Medulla oblongata (tissue), 1 donor: ENCODE results near the gene ZNF557.

Source experiments
- DNase-seq: peaks from one replicate; pipeline ENCODE4 v3.0.0-alpha.2; 2015; ENCODE audit errors: extremely low spot score

Gene ZNF557

DNA sequence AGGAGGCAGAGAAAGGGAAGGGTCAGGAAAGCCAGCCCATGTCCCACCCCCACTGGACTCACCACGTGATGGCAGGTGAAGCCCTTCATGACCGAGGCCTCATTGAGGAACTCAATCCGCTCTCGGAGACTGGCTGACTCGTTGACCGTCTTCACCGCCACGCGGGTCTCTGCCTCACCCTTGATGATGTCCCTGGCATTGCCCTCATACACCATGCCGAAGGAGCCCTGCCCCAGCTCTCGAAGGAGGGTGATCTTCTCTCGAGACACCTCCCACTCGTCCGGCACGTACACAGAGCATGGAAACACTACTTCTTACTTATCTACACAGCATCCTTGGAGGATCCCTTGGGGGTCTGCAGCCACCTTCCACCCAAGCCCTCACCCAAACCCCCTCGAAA, 55.7 kb downstream of the ZNF557 start:
- DNase-seq, result no peak

DNA sequence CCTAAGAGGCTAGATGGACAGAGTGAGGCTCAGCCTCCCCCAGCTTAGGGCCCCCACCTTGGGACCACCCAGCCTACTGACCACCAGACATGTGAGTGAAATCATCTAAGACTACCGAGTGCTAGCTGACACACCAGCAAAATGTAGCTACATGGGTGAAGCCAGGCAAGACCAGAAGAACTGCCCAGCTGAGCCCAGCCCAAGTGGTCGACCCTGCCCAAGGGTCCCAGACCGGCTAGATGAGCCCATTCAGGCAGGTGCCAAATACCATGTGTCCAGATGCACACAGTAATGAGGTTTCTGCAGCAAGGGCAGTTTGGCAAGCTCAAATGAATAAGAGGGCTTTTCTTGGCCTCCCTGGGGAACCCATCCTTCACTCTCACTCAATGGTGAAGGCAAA, 56.6 kb downstream of the ZNF557 start:
- no peak for DNase-seq

DNA sequence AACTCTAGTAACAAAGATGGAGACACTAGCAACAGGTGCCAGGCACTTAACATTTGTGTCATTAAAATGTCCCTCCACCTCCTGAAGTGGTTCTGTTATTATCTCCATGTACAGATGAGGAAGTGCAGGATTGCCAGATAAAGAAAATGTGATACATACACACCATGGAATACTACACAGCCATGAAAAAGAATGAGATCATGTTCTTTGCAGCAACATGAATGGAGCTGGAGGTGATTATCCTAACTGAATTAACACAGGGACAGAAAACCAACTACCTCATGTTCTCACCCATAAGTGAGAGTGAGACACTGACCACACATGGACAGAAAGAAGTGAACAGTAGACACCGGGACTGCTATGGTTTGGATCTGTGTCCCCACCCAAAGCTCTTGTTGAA, 60.5 kb downstream of the ZNF557 start:
- no peak for DNase-seq

DNA sequence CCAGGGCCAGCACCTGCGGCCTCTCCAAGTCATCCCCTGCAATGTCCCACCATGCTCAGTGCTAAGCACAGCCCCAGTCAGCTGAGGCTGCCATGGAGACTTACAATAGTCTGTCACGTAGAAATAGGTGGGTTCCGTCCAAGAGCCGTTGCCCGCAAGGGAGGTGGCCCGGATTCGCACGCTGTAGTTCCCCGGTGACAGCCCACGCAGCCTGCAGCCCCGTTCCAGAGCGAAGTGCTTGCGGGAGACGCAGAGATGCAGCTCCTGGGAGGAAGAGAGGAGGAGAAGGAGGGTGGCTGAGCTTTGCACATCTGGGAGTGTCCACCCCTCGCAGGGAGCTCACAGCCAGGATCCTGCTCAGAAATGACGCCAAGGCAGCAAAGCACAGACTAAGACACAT, 62.6 kb downstream of the ZNF557 start:
- DNase-seq, result no peak

DNA sequence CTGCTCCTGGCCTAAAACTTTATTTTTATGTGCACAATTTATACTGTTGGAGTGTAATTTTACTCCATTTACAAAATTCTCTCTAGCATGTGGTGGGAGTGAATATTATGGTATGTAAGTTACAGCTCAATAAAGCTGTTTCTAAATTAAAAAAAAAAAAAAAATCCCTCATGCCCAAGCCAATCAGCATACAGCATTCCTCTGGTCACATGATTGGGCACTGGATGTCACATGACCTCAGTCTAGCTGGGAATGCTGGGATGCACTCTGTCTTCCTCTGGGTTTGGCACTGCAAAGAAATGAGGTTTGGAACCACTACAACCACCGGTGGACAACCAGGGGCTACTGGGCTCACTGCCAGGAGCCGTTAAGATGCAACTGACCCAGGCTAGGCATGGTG, 67.6 kb downstream of the ZNF557 start:
- DNase-seq, result no peak
